K562 (cell line): Measurements from ENCODE around the gene SNX15. TPM values are rescaled to one million over a fixed set of nuclear protein-coding genes. Genes with fewer than 3 reads are reported as not detected.

Experiments
- BHLHE40 ChIP-seq: IDR thresholded peaks from 2 replicates; pipeline ENCODE4 v1.6.1; 2011; ENCODE audit warnings: low read length, improper control_type of control experiment
- CTBP1 ChIP-seq: fragments of 450-650 bp; IDR thresholded peaks from 2 replicates; pipeline ENCODE4 v1.6.1; 2016; ENCODE audit warnings: borderline replicate concordance
- ZEB2 ChIP-seq: fragments of 450-650 bp; IDR thresholded peaks from 2 replicates; pipeline ENCODE4 v1.6.1; 2016
- ZNF134 ChIP-seq: fragments of 250-450 bp; sonication (Bioruptor Pico); conservative IDR thresholded peaks from 2 replicates; pipeline ENCODE4 v1.4.0; 2020
- polyA plus RNA-seq, 8 experiments: library from polyadenylated mRNA; depleted of rRNA in 4 of 8; stranded (reverse) in 5 of 8; unstranded in 3 of 8; fragments of >200 nt; fragmentation: Nextera tagmentation in 2 of 8; fragmentation: Illumina TruSeq in 1 of 8; extraction: Ambion mirVana in 2 of 8; extraction: Trizol in 1 of 8; gene quantifications; 2 replicates each; pipeline versions ENCODE4 v1.2.1 to v1.2.3, GENCODE V29; 2011 to 2014; ENCODE audit warnings: inconsistent platforms in 1 of 8, missing spikeins in 1 of 8
- total RNA-seq, 7 experiments: library from RNA; depleted of rRNA in 6 of 7; stranded (reverse); fragments of >200 nt in 6 of 7; fragmentation: Illumina TruSeq in 2 of 7; extraction: Trizol in 2 of 7; gene quantifications; 2 replicates each; pipeline versions ENCODE4 v1.2.1 to v1.2.3, GENCODE V29; 2011 to 2021; ENCODE audit warnings: low replicate concordance in 1 of 7
- TF ChIP-seq, protein P1 (sequence below): sonication (generic); formaldehyde crosslinking; IDR thresholded peaks from 2 replicates; pipeline ENCODE4 v1.8.0; 2022; ENCODE audit warnings: missing genetic modification reagents, mild to moderate bottlenecking, borderline replicate concordance
- TF ChIP-seq, protein P2 (sequence below): sonication (generic); formaldehyde crosslinking; IDR thresholded peaks from 2 replicates; pipeline ENCODE4 v1.9.0; 2022; ENCODE audit warnings: mild to moderate bottlenecking, missing genetic modification reagents
- TF ChIP-seq, protein P3 (sequence below), 2 experiments: fragments of 450-650 bp in 1 of 2; sonication (generic) in 1 of 2; formaldehyde crosslinking in 1 of 2; IDR thresholded peaks in 1 of 2; conservative IDR thresholded peaks in 1 of 2; 2 replicates each; pipeline versions ENCODE4 v1.6.1 to v1.8.1; 2016 to 2023; ENCODE audit warnings: mild to moderate bottlenecking in 2 of 2, moderate library complexity in 2 of 2, inconsistent platforms in 1 of 2, missing genetic modification reagents in 1 of 2
- TF ChIP-seq, protein P4 (sequence below): fragments of 450-650 bp; formaldehyde crosslinking; IDR thresholded peaks from 2 replicates; pipeline ENCODE4 v1.4.0; 2022; ENCODE audit warnings: mild to moderate bottlenecking, moderate library complexity
- TF ChIP-seq, protein P5 (sequence below): fragments of 450-650 bp; IDR thresholded peaks from 2 replicates; pipeline ENCODE4 v1.6.1; 2018; ENCODE audit not compliant: partially characterized antibody

Gene SNX15
- total and polyA plus RNA-seq, 9 of the 15 experiments (the other 6 are each of a cell fraction or from before 2014, with no cell fraction given): 1.8 to 27.8 (median 15.2) TPM

- TF ChIP-seq, protein P1, sequence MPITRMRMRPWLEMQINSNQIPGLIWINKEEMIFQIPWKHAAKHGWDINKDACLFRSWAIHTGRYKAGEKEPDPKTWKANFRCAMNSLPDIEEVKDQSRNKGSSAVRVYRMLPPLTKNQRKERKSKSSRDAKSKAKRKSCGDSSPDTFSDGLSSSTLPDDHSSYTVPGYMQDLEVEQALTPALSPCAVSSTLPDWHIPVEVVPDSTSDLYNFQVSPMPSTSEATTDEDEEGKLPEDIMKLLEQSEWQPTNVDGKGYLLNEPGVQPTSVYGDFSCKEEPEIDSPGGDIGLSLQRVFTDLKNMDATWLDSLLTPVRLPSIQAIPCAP (CRISPR knock-in tag): no peak
- TF ChIP-seq ZEB2 (0 out of 2 replicates have a peak, but pooled peaks have one; percentile 30), ZNF134 (CRISPR knock-in tag) (peak; percentile 66), BHLHE40 (0 out of 2 replicates have a peak, but pooled peaks have one; percentile 9), CTBP1 (peak; percentile 32; the same call in 1 of the 2 replicates)
- TF ChIP-seq, protein P2, sequence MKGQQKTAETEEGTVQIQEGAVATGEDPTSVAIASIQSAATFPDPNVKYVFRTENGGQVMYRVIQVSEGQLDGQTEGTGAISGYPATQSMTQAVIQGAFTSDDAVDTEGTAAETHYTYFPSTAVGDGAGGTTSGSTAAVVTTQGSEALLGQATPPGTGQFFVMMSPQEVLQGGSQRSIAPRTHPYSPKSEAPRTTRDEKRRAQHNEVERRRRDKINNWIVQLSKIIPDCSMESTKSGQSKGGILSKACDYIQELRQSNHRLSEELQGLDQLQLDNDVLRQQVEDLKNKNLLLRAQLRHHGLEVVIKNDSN (CRISPR knock-in tag): 0 out of 2 replicates have a peak, but pooled peaks have one; percentile 21
- TF ChIP-seq, protein P3, sequence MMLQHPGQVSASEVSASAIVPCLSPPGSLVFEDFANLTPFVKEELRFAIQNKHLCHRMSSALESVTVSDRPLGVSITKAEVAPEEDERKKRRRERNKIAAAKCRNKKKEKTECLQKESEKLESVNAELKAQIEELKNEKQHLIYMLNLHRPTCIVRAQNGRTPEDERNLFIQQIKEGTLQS (IDR thresholded peaks at IDR 0.05): peak; percentile 53
- TF ChIP-seq, protein P3 (CRISPR knock-in tag; conservative IDR thresholded peaks at IDR 0.05): no peak
- TF ChIP-seq, protein P4, sequence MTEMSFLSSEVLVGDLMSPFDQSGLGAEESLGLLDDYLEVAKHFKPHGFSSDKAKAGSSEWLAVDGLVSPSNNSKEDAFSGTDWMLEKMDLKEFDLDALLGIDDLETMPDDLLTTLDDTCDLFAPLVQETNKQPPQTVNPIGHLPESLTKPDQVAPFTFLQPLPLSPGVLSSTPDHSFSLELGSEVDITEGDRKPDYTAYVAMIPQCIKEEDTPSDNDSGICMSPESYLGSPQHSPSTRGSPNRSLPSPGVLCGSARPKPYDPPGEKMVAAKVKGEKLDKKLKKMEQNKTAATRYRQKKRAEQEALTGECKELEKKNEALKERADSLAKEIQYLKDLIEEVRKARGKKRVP (CRISPR knock-in tag): no peak
- TF ChIP-seq, protein P5, sequence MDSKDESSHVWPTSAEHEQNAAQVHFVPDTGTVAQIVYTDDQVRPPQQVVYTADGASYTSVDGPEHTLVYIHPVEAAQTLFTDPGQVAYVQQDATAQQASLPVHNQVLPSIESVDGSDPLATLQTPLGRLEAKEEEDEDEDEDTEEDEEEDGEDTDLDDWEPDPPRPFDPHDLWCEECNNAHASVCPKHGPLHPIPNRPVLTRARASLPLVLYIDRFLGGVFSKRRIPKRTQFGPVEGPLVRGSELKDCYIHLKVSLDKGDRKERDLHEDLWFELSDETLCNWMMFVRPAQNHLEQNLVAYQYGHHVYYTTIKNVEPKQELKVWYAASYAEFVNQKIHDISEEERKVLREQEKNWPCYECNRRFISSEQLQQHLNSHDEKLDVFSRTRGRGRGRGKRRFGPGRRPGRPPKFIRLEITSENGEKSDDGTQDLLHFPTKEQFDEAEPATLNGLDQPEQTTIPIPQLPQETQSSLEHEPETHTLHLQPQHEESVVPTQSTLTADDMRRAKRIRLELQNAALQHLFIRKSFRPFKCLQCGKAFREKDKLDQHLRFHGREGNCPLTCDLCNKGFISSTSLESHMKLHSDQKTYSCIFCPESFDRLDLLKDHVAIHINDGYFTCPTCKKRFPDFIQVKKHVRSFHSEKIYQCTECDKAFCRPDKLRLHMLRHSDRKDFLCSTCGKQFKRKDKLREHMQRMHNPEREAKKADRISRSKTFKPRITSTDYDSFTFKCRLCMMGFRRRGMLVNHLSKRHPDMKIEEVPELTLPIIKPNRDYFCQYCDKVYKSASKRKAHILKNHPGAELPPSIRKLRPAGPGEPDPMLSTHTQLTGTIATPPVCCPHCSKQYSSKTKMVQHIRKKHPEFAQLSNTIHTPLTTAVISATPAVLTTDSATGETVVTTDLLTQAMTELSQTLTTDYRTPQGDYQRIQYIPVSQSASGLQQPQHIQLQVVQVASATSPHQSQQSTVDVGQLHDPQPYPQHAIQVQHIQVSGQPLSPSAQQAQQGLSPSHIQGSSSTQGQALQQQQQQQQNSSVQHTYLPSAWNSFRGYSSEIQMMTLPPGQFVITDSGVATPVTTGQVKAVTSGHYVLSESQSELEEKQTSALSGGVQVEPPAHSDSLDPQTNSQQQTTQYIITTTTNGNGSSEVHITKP: no peak
Observed at GRCh38 chr11:65016705-65017104, 10.5 kb upstream of the SNX15 start (continued).
